GM21619 (cell line): ENCODE results near the gene PDE4D.

Experiments used
- ATAC-seq: cut with Tn5 transposase; IDR thresholded peaks from one replicate; pipeline ENCODE4 v1.9.1; 2021; ENCODE audit not compliant: unreplicated experiment

PDE4D gene

GRCh38 chr5:59198365-59198764 lies 695.2 kb downstream of the PDE4D start:
- ATAC-seq: no peak

- ATAC-seq: no peak
Observed at GRCh38 chr5:59197911-59198310, 695.6 kb downstream of the PDE4D start.

- ATAC-seq: no peak
Observed at GRCh38 chr5:59193616-59194319, 699.8 kb downstream of the PDE4D start.

- no peak for ATAC-seq
Observed at GRCh38 chr5:59190746-59191145, 702.8 kb downstream of the PDE4D start.

GRCh38 chr5:59189472-59190244 lies 703.9 kb downstream of the PDE4D start:
- ATAC-seq: no peak

- peak; percentile 61 for ATAC-seq
Observed at GRCh38 chr5:59188419-59189225, 704.9 kb downstream of the PDE4D start.

- no peak for ATAC-seq
Observed at GRCh38 chr5:59187857-59188256, 705.7 kb downstream of the PDE4D start.

GRCh38 chr5:59186623-59187022 lies 706.9 kb downstream of the PDE4D start:
- no peak for ATAC-seq

- no peak for ATAC-seq
Observed at GRCh38 chr5:59185757-59186385, 707.7 kb downstream of the PDE4D start.

GRCh38 chr5:59184769-59185168 lies 708.8 kb downstream of the PDE4D start:
- ATAC-seq: no peak

GRCh38 chr5:59182760-59183159 lies 710.8 kb downstream of the PDE4D start:
- no peak for ATAC-seq

- ATAC-seq: peak; percentile 81
Observed at GRCh38 chr5:59180515-59180914, 713.0 kb downstream of the PDE4D start.

GRCh38 chr5:59179704-59180103 lies 713.8 kb downstream of the PDE4D start:
- ATAC-seq: no peak

GRCh38 chr5:59178482-59178881 lies 715.0 kb downstream of the PDE4D start:
- peak; percentile 15 for ATAC-seq

- peak; percentile 34 for ATAC-seq
Observed at GRCh38 chr5:59178071-59178470, 715.5 kb downstream of the PDE4D start.

- no peak for ATAC-seq
Observed at GRCh38 chr5:59177644-59178043, 715.9 kb downstream of the PDE4D start.

- ATAC-seq: no peak
Observed at GRCh38 chr5:59174248-59174844, 719.2 kb downstream of the PDE4D start.

- ATAC-seq: no peak
Observed at GRCh38 chr5:59173578-59173977, 719.9 kb downstream of the PDE4D start.

GRCh38 chr5:59171131-59171530 lies 722.4 kb downstream of the PDE4D start:
- ATAC-seq: no peak

GRCh38 chr5:59169768-59170150 lies 723.8 kb downstream of the PDE4D start:
- ATAC-seq: no peak
